HL-60 (cell line): ENCODE data around the gene MRPL49. TPM values are rescaled to one million over a fixed set of nuclear protein-coding genes. Genes with fewer than 3 reads are reported as not detected.
"Not testable (repeated sequence)": the region's sequence is repeated elsewhere in the genome, so short reads cannot be mapped to it uniquely, and the experiment has no call there.

Experiments used
- DNase-seq, 2 experiments: peaks; one replicate each; pipeline ENCODE4 v3.0.0-alpha.2; 2010 to 2020; ENCODE audit warnings: low read depth in 1 of 2, low spot score in 1 of 2
- H3K27ac ChIP-seq: fragments of 250-450 bp; sonication (Bioruptor Pico); replicated peaks from 2 replicates; pipeline ENCODE4 v1.5.1; 2020; ENCODE audit warnings: mild to moderate bottlenecking, moderate library complexity
- H3K27me3 ChIP-seq: fragments of 250-450 bp; sonication (Bioruptor Pico); 2 replicates; pipeline ENCODE4 v1.5.1; 2021; ENCODE audit warnings: mild to moderate bottlenecking, moderate library complexity; ENCODE audit not compliant: insufficient read depth, poor library complexity, severe bottlenecking
- H3K4me3 ChIP-seq: replicated peaks from 2 replicates; pipeline ENCODE4 v1.5.1; 2011; ENCODE audit warnings: mild to moderate bottlenecking, control low read depth, low read length; ENCODE audit not compliant: insufficient read depth
- CTCF ChIP-seq: IDR thresholded peaks from one replicate; pipeline ENCODE4 v1.5.1; 2011; ENCODE audit warnings: low read length, control low read depth, inconsistent platforms; ENCODE audit not compliant: insufficient read depth
- GABPA ChIP-seq: IDR thresholded peaks from 2 replicates; pipeline ENCODE4 v1.6.1; 2012; ENCODE audit warnings: low read depth
- POLR2AphosphoS5 ChIP-seq: IDR thresholded peaks from 2 replicates; pipeline ENCODE4 v1.6.1; 2012; ENCODE audit warnings: low read depth
- REST ChIP-seq: IDR thresholded peaks from 2 replicates; pipeline ENCODE4 v1.6.1; 2012; ENCODE audit warnings: low read depth; ENCODE audit not compliant: insufficient replicate concordance
- SPI1 ChIP-seq: IDR thresholded peaks from 2 replicates; pipeline ENCODE4 v1.6.1; 2012; ENCODE audit warnings: low read depth, mild to moderate bottlenecking, borderline replicate concordance
- microRNA-seq: library from miRNA; unstranded; fragments of <30 nt; microRNA quantifications from one replicate; pipeline ENCODE4, GENCODE V29; 2018

The MRPL49 gene

GRCh38 chr11:65169164-65169641 is 47.1 kb downstream of the MRPL49 start:
- Histone ChIP-seq H3K27me3 (no peaks in the 10 kb centered on the region), H3K4me3 (no peak overlapping the region), H3K27ac (peak overlapping the region; percentile 56)
- DNase-seq, result peak in 1 of 2 experiments; percentile 32
- TF ChIP-seq CTCF (no peak), GABPA (no peak), SPI1 (no peak), REST (no peak), POLR2AphosphoS5 (no peak)

GRCh38 chr11:65170058-65170534 is 48.0 kb downstream of the MRPL49 start, which contains the start of gene SPDYC:
SPDYC (plus strand) TSS chr11:65170233; CDS start chr11:65171358, 1,125 bp downstream.
- H3K27ac ChIP-seq, result peak within 1 kb of the TSS; percentile 56
- no peak within 1 kb of the TSS for H3K4me3 ChIP-seq
- TF ChIP-seq POLR2AphosphoS5 (no peak), CTCF (no peak), REST (no peak), SPI1 (no peak), GABPA (no peak)
- H3K27me3 ChIP-seq, result no peaks in the 10 kb centered on the region
- DNase-seq, result no peak

GRCh38 chr11:65172600-65172999 is 50.5 kb downstream of the MRPL49 start:
- Histone ChIP-seq H3K27ac (no peak overlapping the region), H3K4me3 (no peak overlapping the region), H3K27me3 (no peaks in the 10 kb centered on the region)
- no peak for TF ChIP-seq POLR2AphosphoS5
- DNase-seq, result no peak

GRCh38 chr11:65174571-65175010 is 52.5 kb downstream of the MRPL49 start:
- not testable (repeated sequence) for H3K27me3 ChIP-seq, DNase-seq, H3K4me3 ChIP-seq, H3K27ac ChIP-seq

Small RNAs within 50 kb of the gene (microRNA-seq; reads per million reads assigned to microRNA genes)
- gene MIR6751, result not detected
